Right hindlimb (tissue), 1 donor: ENCODE measurements around the gene GNAT2.

ENCODE experiments used
- DNase-seq: peaks from one replicate; pipeline ENCODE4 v3.0.0-alpha.2; 2018

The GNAT2 gene

GRCh38 chr1:109641078-109641740 lies 21.8 kb upstream of the GNAT2 start:
- DNase-seq: no peak

DNA sequence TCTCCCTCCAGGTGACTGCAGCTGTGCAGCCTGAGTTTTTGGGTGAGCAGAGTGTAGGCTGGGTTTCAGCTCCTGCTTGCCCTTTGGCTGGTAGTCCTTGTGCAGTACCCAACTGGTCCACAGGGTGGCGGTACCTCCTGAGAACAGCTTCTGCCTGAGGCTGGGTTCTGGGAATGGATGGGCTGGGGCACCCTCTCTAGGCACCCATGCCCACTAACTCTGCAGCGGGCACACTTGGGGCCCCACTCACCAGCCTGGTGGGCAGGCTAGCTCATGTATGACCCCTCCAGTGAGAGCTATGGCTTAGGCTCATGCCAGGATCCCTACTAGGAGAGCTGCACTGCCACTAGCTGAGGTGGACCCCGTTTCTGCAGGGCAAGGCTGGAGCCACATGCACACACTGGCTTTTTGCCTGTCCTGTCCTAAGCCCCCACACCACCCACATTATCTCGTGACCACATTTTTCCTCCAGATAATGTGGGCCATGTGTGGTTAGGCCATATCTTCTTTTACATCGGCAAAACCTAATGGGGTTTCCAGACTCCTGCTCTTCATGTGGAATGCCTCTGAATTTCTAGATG lies 21.0 kb upstream of the GNAT2 start:
- peak; percentile 79 for DNase-seq

- DNase-seq: no peak
Measured at GRCh38 chr1:109639841-109640184, 20.4 kb upstream of the GNAT2 start.

- DNase-seq: no peak
Measured at GRCh38 chr1:109639063-109639840, 19.8 kb upstream of the GNAT2 start.

- no peak for DNase-seq
Measured at GRCh38 chr1:109637446-109637845, 18.0 kb upstream of the GNAT2 start.

GRCh38 chr1:109636201-109636952 lies 17.0 kb upstream of the GNAT2 start:
- peak; percentile 17 for DNase-seq

DNA sequence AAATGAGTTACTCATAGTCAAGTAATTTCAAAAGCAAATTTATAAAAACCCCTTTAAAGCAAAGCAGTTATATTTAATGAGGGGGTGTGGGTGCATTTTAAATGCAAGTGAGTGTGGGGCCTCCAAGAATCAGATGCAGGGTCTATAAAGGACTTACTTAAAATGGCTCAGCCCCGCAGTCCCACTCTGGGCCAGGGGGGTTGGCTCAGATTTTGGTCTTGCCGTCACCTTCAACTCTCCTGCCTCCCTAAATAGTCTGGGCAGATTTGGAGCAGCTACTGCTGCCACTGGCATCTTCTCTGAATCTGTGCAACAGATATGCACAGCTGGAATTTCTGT lies 16.4 kb upstream of the GNAT2 start:
- no peak for DNase-seq

- no peak for DNase-seq
Measured at GRCh38 chr1:109634771-109635750, 15.6 kb upstream of the GNAT2 start.

GRCh38 chr1:109634292-109634691 lies 14.9 kb upstream of the GNAT2 start:
- no peak for DNase-seq

DNA sequence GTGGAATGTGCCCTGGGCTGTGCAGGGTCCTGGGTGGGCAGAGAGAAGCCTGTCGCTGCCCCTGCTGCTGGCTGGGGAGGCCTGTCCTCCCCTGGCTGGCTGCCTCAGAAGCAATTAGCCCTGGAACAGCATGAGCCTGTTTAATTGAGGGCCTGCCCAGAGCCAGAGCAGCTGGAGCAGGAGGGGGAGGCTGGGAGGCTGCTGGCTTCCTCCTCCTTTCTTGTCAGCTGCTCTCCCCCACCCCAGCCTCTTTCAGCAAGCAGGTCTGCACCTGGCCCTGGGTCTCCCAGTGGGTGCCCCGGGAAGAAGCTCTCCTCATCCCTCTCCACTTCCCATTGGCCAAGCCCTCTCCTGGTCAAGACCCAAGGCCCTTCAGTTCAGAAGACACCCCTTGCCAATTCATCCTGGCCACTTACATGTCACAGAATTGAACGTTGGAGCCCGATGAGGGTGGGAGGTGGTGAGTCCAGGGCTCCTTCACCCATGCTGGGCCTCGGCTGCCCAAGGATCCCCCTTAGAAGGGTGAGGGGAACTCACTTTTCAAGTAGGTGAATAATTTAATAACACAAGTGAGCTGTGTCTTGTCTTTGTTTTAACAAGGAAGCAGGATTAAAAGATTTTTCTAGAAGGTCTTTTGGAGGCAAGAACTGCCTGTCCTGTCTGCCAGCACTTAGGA lies 13.4 kb upstream of the GNAT2 start:
- peak; percentile 86 for DNase-seq

DNA sequence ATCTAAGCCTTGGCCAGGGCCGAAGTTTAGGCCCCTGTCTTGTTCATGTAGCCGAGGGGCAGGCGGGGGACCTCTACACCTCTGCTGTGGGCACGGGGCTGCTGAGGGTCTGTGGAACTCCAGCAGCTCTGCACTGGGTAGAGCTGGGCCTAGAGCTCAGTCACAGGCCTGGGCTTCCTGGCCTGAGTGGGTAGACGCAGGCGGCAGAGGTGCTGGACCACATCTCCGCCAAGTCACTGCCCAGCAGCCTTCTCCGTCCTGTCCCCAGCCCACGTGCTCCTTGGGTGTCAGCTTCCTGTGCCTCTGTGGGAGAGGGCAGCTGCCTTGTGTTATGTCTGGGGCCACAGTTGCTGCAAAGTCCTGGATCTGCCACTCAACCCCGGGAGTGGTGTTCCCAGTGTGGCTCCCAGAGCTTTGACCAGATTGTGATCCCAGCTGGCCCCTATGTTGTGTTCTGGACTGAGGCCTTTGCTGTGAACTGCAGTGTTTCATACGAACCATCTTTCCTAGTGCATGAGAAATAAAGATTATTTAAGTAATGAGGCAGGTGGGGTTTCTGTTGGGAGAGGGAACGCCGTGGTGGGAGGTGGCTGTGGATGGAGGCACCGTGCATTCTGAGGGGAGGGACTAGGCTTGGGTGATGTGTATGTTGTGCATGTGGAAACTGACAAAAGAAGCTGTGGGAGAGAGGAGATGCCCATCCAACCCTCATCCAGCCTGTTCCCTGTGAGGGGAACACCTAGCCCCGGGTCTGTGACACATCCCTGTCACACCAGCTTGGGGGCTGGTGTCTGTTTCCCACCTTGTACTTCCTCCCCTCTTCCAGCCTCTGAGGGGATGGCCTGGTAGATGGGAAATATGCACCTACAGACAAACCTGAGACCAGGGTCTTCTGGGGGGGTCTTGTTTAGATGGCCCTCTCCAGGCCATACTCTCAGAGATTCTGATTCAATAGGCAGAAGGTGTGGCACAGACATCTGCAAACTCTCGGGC lies 12.4 kb upstream of the GNAT2 start:
- no peak for DNase-seq

GRCh38 chr1:109630898-109631512 lies 11.6 kb upstream of the GNAT2 start:
- DNase-seq: no peak

- no peak for DNase-seq
Measured at GRCh38 chr1:109630081-109630897, 10.9 kb upstream of the GNAT2 start.

DNA sequence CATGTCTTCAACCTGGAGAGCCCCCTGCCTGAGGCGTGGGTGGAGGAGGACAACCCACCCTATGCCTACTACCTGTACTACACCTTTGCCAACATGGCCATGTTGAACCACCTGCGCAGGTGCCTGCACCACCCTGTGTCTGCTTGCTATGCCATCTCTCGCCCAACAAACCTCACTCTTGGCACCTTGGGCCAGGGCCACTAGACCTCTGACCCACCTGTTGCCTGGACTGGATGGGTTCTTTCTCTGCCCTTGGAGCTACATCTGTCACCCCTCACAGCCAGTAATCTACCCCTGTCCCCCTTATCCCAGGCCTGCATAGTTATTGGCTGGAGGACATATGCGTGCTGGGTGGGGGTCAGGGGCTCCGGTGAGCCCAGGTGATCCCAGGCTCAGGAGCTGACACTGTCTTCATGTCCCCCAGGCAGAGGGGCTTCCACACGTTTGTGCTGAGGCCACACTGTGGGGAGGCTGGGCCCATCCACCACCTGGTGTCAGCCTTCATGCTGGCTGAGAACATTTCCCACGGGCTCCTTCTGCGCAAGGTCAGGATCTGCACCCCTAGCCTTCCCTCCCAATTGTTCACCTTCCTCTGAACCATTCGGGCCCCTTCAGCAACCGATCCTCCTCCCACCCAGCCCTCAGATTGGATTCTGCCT lies 10.1 kb upstream of the GNAT2 start:
- no peak for DNase-seq

- peak; percentile 15 for DNase-seq
Measured at GRCh38 chr1:109628540-109629321, 9.3 kb upstream of the GNAT2 start.

- peak; percentile 4 for DNase-seq
Measured at GRCh38 chr1:109627692-109628399, 8.4 kb upstream of the GNAT2 start.
